K562 (cell line): ENCODE results near the gene TEX22. TPM values are rescaled to one million over a fixed set of nuclear protein-coding genes. Genes with fewer than 3 reads are reported as not detected.
A peak's percentile ranks its signal among the peaks of the same experiment; 100 is the strongest.

Experiments
- BRD9 ChIP-seq: fragments of 450-650 bp; IDR thresholded peaks from 2 replicates; pipeline ENCODE4 v1.6.1; 2018; ENCODE audit warnings: low read depth; ENCODE audit not compliant: partially characterized antibody
- FOSL1 ChIP-seq: fragments of 200-800 bp; sonication (Bioruptor generic); conservative IDR thresholded peaks from 2 replicates; pipeline ENCODE4 v1.6.1; 2016; ENCODE audit warnings: missing genetic modification characterization, missing compliant biosample characterization
- GABPB1 ChIP-seq: sonication (generic); formaldehyde crosslinking; IDR thresholded peaks from 2 replicates; pipeline ENCODE4 v1.8.0; 2022; ENCODE audit warnings: mild to moderate bottlenecking, missing genetic modification reagents
- MEF2A ChIP-seq: IDR thresholded peaks from 2 replicates; pipeline ENCODE4 v1.6.1; 2011; ENCODE audit warnings: low read depth, mild to moderate bottlenecking, low read length, moderate library complexity; ENCODE audit not compliant: control insufficient read depth
- NBN ChIP-seq: fragments of 450-650 bp; IDR thresholded peaks from 2 replicates; pipeline ENCODE4 v1.6.1; 2016; ENCODE audit warnings: low read depth, mild to moderate bottlenecking
- NCOA6 ChIP-seq: fragments of 450-650 bp; IDR thresholded peaks from 2 replicates; pipeline ENCODE4 v1.6.1; 2017; ENCODE audit warnings: mild to moderate bottlenecking
- NFIC ChIP-seq: fragments of 450-650 bp; IDR thresholded peaks from 2 replicates; pipeline ENCODE4 v1.6.1; 2017; ENCODE audit warnings: mild to moderate bottlenecking, inconsistent platforms
- NFRKB ChIP-seq: fragments of 450-650 bp; IDR thresholded peaks from 2 replicates; pipeline ENCODE4 v1.6.1; 2016; ENCODE audit warnings: low read depth
- PHF21A ChIP-seq: fragments of 450-650 bp; IDR thresholded peaks from 2 replicates; pipeline ENCODE4 v1.6.1; 2017; ENCODE audit warnings: low read depth, borderline replicate concordance
- PHF8 ChIP-seq: fragments of 200-600 bp; sonication (generic); IDR thresholded peaks from 2 replicates; pipeline ENCODE4 v1.6.1; 2012; ENCODE audit warnings: mixed run types, mild to moderate bottlenecking, inconsistent platforms, low read length, moderate library complexity, borderline replicate concordance
- POLR2AphosphoS2 ChIP-seq: IDR thresholded peaks from 2 replicates; pipeline ENCODE4 v1.6.1; 2012; ENCODE audit warnings: low read length, improper control_type of control experiment
- RBM14 ChIP-seq: fragments of 200-400 bp; formaldehyde crosslinking; IDR thresholded peaks from 2 replicates; pipeline ENCODE4 v1.6.1; 2018; ENCODE audit warnings: low read depth, mild to moderate bottlenecking, low read length, moderate library complexity, borderline replicate concordance; ENCODE audit not compliant: insufficient read depth
- SNAPC5 ChIP-seq: fragments of 250-450 bp; sonication (Bioruptor Pico); IDR thresholded peaks from 2 replicates; pipeline ENCODE4 v1.8.0; 2021; ENCODE audit warnings: moderate library complexity, mild to moderate bottlenecking, inconsistent platforms
- SREBF2 ChIP-seq: sonication (generic); formaldehyde crosslinking; IDR thresholded peaks from 2 replicates; pipeline ENCODE4 v1.4.0; 2020; ENCODE audit warnings: mild to moderate bottlenecking, missing genetic modification reagents
- THRA ChIP-seq: fragments of 450-650 bp; IDR thresholded peaks from 2 replicates; pipeline ENCODE4 v1.6.1; 2017; ENCODE audit warnings: mild to moderate bottlenecking, moderate library complexity
- U2AF2 ChIP-seq: fragments of 200-400 bp; formaldehyde crosslinking; optimal IDR thresholded peaks from 2 replicates; pipeline ENCODE3; 2017; ENCODE audit warnings: low read depth, mild to moderate bottlenecking, low read length
- ZKSCAN1 ChIP-seq: fragments of 150-350 bp; IDR thresholded peaks from 2 replicates; pipeline ENCODE4 v1.6.1; 2016; ENCODE audit warnings: low read depth, low read length
- ZNF232 ChIP-seq: sonication (generic); formaldehyde crosslinking; IDR thresholded peaks from 2 replicates; pipeline ENCODE4 v1.8.0; 2022; ENCODE audit warnings: mild to moderate bottlenecking, missing genetic modification reagents
- ZNF274 ChIP-seq: IDR thresholded peaks from 2 replicates; pipeline ENCODE4 v1.6.1; 2011; ENCODE audit warnings: low read depth, mild to moderate bottlenecking, low read length, moderate library complexity, borderline replicate concordance
- ZNF347 ChIP-seq: fragments of 450-650 bp; formaldehyde crosslinking; IDR thresholded peaks from 2 replicates; pipeline ENCODE4 v1.4.0; 2020; ENCODE audit warnings: low read depth, mild to moderate bottlenecking, moderate library complexity
- ZNF445 ChIP-seq: fragments of 250-450 bp; sonication (Bioruptor Pico); IDR thresholded peaks from 2 replicates; pipeline ENCODE4 v1.4.0; 2020; ENCODE audit warnings: low read depth, mild to moderate bottlenecking, moderate library complexity
- ZNF766 ChIP-seq: fragments of 200-800 bp; sonication (Bioruptor generic); conservative IDR thresholded peaks from 2 replicates; pipeline ENCODE4 v1.6.1; 2016; ENCODE audit warnings: missing genetic modification characterization, missing compliant biosample characterization
- polyA plus RNA-seq, 8 experiments: library from polyadenylated mRNA; depleted of rRNA in 4 of 8; stranded (reverse) in 5 of 8; unstranded in 3 of 8; fragments of >200 nt; fragmentation: Nextera tagmentation in 2 of 8; fragmentation: Illumina TruSeq in 1 of 8; extraction: Ambion mirVana in 2 of 8; extraction: Trizol in 1 of 8; gene quantifications; 2 replicates each; pipeline versions ENCODE4 v1.2.1 to v1.2.3, GENCODE V29; 2011 to 2014; ENCODE audit warnings: inconsistent platforms in 1 of 8, missing spikeins in 1 of 8
- total RNA-seq, 7 experiments: library from RNA; depleted of rRNA in 6 of 7; stranded (reverse); fragments of >200 nt in 6 of 7; fragmentation: Illumina TruSeq in 2 of 7; extraction: Trizol in 2 of 7; gene quantifications; 2 replicates each; pipeline versions ENCODE4 v1.2.1 to v1.2.3, GENCODE V29; 2011 to 2021; ENCODE audit warnings: low replicate concordance in 1 of 7
- TF ChIP-seq, protein P1 (sequence below): IDR thresholded peaks from 2 replicates; pipeline ENCODE4 v1.6.1; 2012; ENCODE audit warnings: low read depth, low read length, improper control_type of control experiment, borderline replicate concordance
- TF ChIP-seq, protein P2 (sequence below): fragments of 450-650 bp; IDR thresholded peaks from 2 replicates; pipeline ENCODE4 v1.7.1; 2018; ENCODE audit warnings: mild to moderate bottlenecking, low read depth; ENCODE audit not compliant: partially characterized antibody

Gene TEX22
- total and polyA plus RNA-seq, 9 of the 15 experiments (the other 6 are each of a cell fraction or from before 2014, with no cell fraction given), result 0.04 to 1.7 (median 0.23) TPM; not detected in 2

DNA sequence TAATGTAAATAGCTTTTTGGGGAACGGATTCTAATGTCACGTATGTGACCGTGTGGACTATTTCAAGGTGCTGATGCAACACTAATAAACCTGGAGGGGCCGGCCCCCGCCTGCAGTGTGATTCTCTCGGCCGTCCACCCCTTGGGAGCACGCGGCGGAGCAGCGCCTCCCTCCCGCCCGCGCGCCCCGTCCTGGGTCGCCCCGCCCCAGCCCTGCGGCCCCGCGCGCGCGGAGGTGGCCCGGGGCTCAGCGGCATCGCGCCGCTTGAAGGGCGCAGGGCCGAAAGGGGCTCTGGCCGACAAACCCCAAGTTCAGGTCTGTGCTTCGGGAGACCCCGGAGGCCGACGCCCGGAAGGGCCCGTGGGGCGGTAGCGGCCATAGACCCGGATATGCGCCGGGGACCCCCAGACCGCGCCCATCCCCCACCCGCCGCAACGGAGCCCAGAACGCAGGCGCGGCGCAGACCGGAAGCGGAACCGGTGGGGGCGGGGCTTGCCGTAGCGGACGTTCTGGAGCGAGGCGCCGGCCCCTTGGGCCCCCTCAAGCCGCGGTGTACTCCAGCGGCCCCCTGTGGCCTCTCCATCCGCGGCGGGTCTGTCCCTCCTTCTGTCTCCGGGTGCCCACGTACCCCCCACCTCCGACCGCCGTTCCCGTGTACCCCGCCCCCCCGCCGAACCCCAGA is at the start of gene TEX22 (continued):
- TF ChIP-seq, protein P1, sequence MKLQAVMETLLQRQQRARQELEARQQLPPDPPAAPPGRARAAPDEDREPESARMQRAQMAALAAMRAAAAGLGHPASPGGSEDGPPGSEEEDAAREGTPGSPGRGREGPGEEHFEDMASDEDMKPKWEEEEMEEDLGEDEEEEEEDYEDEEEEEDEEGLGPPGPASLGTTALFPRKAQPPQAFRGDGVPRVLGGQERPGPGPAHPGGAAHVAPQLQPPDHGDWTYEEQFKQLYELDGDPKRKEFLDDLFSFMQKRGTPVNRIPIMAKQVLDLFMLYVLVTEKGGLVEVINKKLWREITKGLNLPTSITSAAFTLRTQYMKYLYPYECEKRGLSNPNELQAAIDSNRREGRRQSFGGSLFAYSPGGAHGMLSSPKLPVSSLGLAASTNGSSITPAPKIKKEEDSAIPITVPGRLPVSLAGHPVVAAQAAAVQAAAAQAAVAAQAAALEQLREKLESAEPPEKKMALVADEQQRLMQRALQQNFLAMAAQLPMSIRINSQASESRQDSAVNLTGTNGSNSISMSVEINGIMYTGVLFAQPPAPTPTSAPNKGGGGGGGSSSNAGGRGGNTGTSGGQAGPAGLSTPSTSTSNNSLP, result no peak
- TF ChIP-seq NCOA6 (no peak), PHF8 (peak; percentile 53; the same call in 1 of the 2 replicates), SNAPC5 (CRISPR knock-in tag) (no peak), U2AF2 (no peak), ZNF232 (no peak), FOSL1 (tag) (no peak), POLR2AphosphoS2 (no peak), MEF2A (no peak), ZNF347 (CRISPR knock-in tag) (no peak), BRD9 (no peak), THRA (no peak), GABPB1 (CRISPR knock-in tag) (peak; percentile 89), ZNF445 (CRISPR knock-in tag) (no peak), PHF21A (no peak), SREBF2 (CRISPR knock-in tag) (no peak), ZKSCAN1 (no peak), NBN (no peak), RBM14 (no peak), NFRKB (no peak), ZNF766 (CRISPR knock-in tag) (no peak), NFIC (no peak), ZNF274 (no peak)
- TF ChIP-seq, protein P2, sequence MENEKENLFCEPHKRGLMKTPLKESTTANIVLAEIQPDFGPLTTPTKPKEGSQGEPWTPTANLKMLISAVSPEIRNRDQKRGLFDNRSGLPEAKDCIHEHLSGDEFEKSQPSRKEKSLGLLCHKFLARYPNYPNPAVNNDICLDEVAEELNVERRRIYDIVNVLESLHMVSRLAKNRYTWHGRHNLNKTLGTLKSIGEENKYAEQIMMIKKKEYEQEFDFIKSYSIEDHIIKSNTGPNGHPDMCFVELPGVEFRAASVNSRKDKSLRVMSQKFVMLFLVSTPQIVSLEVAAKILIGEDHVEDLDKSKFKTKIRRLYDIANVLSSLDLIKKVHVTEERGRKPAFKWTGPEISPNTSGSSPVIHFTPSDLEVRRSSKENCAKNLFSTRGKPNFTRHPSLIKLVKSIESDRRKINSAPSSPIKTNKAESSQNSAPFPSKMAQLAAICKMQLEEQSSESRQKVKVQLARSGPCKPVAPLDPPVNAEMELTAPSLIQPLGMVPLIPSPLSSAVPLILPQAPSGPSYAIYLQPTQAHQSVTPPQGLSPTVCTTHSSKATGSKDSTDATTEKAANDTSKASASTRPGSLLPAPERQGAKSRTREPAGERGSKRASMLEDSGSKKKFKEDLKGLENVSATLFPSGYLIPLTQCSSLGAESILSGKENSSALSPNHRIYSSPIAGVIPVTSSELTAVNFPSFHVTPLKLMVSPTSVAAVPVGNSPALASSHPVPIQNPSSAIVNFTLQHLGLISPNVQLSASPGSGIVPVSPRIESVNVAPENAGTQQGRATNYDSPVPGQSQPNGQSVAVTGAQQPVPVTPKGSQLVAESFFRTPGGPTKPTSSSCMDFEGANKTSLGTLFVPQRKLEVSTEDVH, result peak; percentile 60
